Neural cell (in vitro differentiated cells): Measurements from ENCODE around the gene ITGB5. TPM values are rescaled to one million over a fixed set of nuclear protein-coding genes. Genes with fewer than 3 reads are reported as not detected.

Source experiments
- H2AFZ ChIP-seq: fragments of 200-600, 300-800 bp; sonication (generic), shearing (Covaris generic); 2 replicates; pipeline ENCODE4 v1.6.0; 2014; ENCODE audit warnings: low read depth, mild to moderate bottlenecking, antibody characterized with exemption, low read length, moderate library complexity
- H3F3A ChIP-seq: fragments of 200-600 bp; shearing (Covaris generic); 2 replicates; pipeline ENCODE4 v1.6.1; 2016; ENCODE audit warnings: mild to moderate bottlenecking, moderate library complexity, mixed read lengths, antibody characterized with exemption, low read length; ENCODE audit not compliant: insufficient read depth, poor library complexity, severe bottlenecking
- H3K27ac ChIP-seq: fragments of 200-600, 300-800 bp; sonication (generic), shearing (Covaris generic); 2 replicates; pipeline ENCODE4 v1.5.1; 2014; ENCODE audit warnings: mild to moderate bottlenecking, low read length, moderate library complexity
- H3K27me3 ChIP-seq: fragments of 300-800, 200-600 bp; sonication (generic), shearing (Covaris generic); 2 replicates; pipeline ENCODE4 v1.6.0; 2014; ENCODE audit warnings: mild to moderate bottlenecking, low read depth, low read length, moderate library complexity; ENCODE audit not compliant: insufficient read depth
- H3K36me3 ChIP-seq: fragments of 300-800, 200-600 bp; sonication (generic), shearing (Covaris generic); 2 replicates; pipeline ENCODE4 v1.5.1; 2014; ENCODE audit warnings: mild to moderate bottlenecking, antibody characterized with exemption, low read length, moderate library complexity; ENCODE audit not compliant: insufficient read depth
- H3K4me2 ChIP-seq: fragments of 300-800, 200-600 bp; sonication (generic), shearing (Covaris generic); 2 replicates; pipeline ENCODE4 v1.6.0; 2014; ENCODE audit warnings: mild to moderate bottlenecking, low read length
- H3K4me3 ChIP-seq: fragments of 300-800, 200-600 bp; sonication (generic), shearing (Covaris generic); 2 replicates; pipeline ENCODE4 v1.5.1; 2014; ENCODE audit warnings: mild to moderate bottlenecking, low read length, moderate library complexity
- H3K79me2 ChIP-seq: fragments of 200-600 bp; shearing (Covaris generic); replicated peaks from 2 replicates; pipeline ENCODE4 v1.6.0; 2014; ENCODE audit warnings: mild to moderate bottlenecking, low read length, moderate library complexity; ENCODE audit not compliant: insufficient read depth
- H3K9ac ChIP-seq: fragments of 300-800, 200-600 bp; sonication (generic), shearing (Covaris generic); 2 replicates; pipeline ENCODE4 v1.6.1; 2016; ENCODE audit warnings: mild to moderate bottlenecking, low read length, mixed read lengths
- H3K9me2 ChIP-seq: fragments of 200-600 bp; shearing (Covaris generic); 2 replicates; pipeline ENCODE4 v1.6.1; 2016; ENCODE audit warnings: mild to moderate bottlenecking, low read length, mixed read lengths; ENCODE audit not compliant: insufficient read depth
- H3K9me3 ChIP-seq: fragments of 200-600, 300-800 bp; sonication (generic), shearing (Covaris generic); 2 replicates; pipeline ENCODE4 v1.6.1; 2016; ENCODE audit warnings: mild to moderate bottlenecking, mixed run types, low read length, moderate library complexity, mixed read lengths
- H4K20me1 ChIP-seq: fragments of 200-600 bp; shearing (Covaris generic); 2 replicates; pipeline ENCODE4 v1.6.1; 2016; ENCODE audit warnings: mild to moderate bottlenecking, mixed run types; ENCODE audit not compliant: insufficient read depth
- EP300 ChIP-seq: fragments of 450-650 bp; conservative IDR thresholded peaks from 2 replicates; pipeline ENCODE4 v1.6.1; 2014; ENCODE audit warnings: antibody characterized with exemption, mild to moderate bottlenecking, moderate library complexity; ENCODE audit not compliant: poor library complexity, severe bottlenecking
- EZH2 ChIP-seq: fragments of 200-600, 300-800 bp; shearing (Covaris generic), sonication (generic); IDR thresholded peaks from 2 replicates; pipeline ENCODE4 v1.6.1; 2014; ENCODE audit warnings: antibody characterized with exemption, low read length, borderline replicate concordance, mild to moderate bottlenecking; ENCODE audit not compliant: insufficient read depth, poor library complexity, severe bottlenecking
- MXI1 ChIP-seq: fragments of 450-650 bp; conservative IDR thresholded peaks from 2 replicates; pipeline ENCODE4 v1.6.1; 2014; ENCODE audit warnings: antibody characterized with exemption, mild to moderate bottlenecking; ENCODE audit not compliant: poor library complexity, severe bottlenecking
- POLR2AphosphoS5 ChIP-seq: IDR thresholded peaks from 2 replicates; pipeline ENCODE4 v1.6.1; 2012
- RAD21 ChIP-seq: fragments of 450-650 bp; conservative IDR thresholded peaks from 2 replicates; pipeline ENCODE4 v1.6.1; 2014; ENCODE audit warnings: antibody characterized with exemption, mild to moderate bottlenecking, moderate library complexity
- SMC3 ChIP-seq: fragments of 450-650 bp; conservative IDR thresholded peaks from 2 replicates; pipeline ENCODE4 v1.6.1; 2014; ENCODE audit warnings: antibody characterized with exemption, mild to moderate bottlenecking, moderate library complexity; ENCODE audit not compliant: poor library complexity
- TAF1 ChIP-seq: IDR thresholded peaks from 2 replicates; pipeline ENCODE4 v1.6.1; 2012; ENCODE audit warnings: low read depth
- polyA plus RNA-seq: library from polyadenylated mRNA; depleted of rRNA; stranded (reverse); fragments of >200 nt; gene quantifications from 2 replicates; pipeline ENCODE4 v1.2.3, GENCODE V29; 2014
- TF ChIP-seq, protein P1 (sequence below): fragments of 450-650 bp; IDR thresholded peaks from 2 replicates; pipeline ENCODE4 v1.5.1; 2014; ENCODE audit warnings: antibody characterized with exemption, mild to moderate bottlenecking, moderate library complexity; ENCODE audit not compliant: poor library complexity, severe bottlenecking
- TF ChIP-seq, protein P2 (sequence below): IDR thresholded peaks from 2 replicates; pipeline ENCODE4 v1.6.1; 2012; ENCODE audit warnings: borderline replicate concordance

ITGB5 gene
- polyA plus RNA-seq, 1 donor from 2014 or later, result 1.2 TPM

DNA sequence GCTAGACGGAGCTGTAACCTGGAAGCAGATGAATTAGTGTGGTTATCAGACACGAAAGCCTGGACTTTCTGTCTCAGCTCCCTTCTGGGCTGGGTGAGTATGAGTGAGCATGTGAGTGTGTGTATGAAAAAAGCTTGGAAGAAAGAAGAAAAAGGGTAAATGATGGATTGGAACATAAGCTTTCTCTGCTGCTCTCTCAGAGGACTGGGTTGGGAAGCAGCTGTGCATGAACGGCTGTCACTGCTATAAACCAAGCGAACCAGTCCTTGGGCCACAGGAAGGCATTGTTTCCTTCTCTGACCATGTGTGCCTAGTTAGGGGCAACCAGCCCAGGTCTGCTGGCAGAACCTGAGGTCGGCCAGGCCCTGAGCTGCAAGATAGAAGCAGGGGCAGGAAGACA lies 119.9 kb downstream of the ITGB5 start:
- no peaks in the 10 kb centered on the region for H3K36me3 ChIP-seq
- H3F3A ChIP-seq, result no peaks in the 10 kb centered on the region
- H3K4me2 ChIP-seq, result no peak overlapping the region
- H3K4me3 ChIP-seq, result no peak overlapping the region
- H4K20me1 ChIP-seq, result no peaks in the 10 kb centered on the region
- H2AFZ ChIP-seq, result no peak overlapping the region
- H3K9ac ChIP-seq, result no peak overlapping the region
- H3K79me2 ChIP-seq, result no peaks in the 10 kb centered on the region
- H3K27ac ChIP-seq, result no peak overlapping the region
- H3K9me2 ChIP-seq, result no peaks in the 10 kb centered on the region
- H3K9me3 ChIP-seq, result no peaks in the 10 kb centered on the region
- H3K27me3 ChIP-seq, result no peaks in the 10 kb centered on the region
- TF ChIP-seq EP300, result no peak
- no peak for TF ChIP-seq EZH2
- TF ChIP-seq POLR2AphosphoS5, result no peak
- no peak for TF ChIP-seq TAF1
- TF ChIP-seq, protein P1, sequence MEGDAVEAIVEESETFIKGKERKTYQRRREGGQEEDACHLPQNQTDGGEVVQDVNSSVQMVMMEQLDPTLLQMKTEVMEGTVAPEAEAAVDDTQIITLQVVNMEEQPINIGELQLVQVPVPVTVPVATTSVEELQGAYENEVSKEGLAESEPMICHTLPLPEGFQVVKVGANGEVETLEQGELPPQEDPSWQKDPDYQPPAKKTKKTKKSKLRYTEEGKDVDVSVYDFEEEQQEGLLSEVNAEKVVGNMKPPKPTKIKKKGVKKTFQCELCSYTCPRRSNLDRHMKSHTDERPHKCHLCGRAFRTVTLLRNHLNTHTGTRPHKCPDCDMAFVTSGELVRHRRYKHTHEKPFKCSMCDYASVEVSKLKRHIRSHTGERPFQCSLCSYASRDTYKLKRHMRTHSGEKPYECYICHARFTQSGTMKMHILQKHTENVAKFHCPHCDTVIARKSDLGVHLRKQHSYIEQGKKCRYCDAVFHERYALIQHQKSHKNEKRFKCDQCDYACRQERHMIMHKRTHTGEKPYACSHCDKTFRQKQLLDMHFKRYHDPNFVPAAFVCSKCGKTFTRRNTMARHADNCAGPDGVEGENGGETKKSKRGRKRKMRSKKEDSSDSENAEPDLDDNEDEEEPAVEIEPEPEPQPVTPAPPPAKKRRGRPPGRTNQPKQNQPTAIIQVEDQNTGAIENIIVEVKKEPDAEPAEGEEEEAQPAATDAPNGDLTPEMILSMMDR, result no peak
- TF ChIP-seq RAD21, result no peak
- TF ChIP-seq, protein P2, sequence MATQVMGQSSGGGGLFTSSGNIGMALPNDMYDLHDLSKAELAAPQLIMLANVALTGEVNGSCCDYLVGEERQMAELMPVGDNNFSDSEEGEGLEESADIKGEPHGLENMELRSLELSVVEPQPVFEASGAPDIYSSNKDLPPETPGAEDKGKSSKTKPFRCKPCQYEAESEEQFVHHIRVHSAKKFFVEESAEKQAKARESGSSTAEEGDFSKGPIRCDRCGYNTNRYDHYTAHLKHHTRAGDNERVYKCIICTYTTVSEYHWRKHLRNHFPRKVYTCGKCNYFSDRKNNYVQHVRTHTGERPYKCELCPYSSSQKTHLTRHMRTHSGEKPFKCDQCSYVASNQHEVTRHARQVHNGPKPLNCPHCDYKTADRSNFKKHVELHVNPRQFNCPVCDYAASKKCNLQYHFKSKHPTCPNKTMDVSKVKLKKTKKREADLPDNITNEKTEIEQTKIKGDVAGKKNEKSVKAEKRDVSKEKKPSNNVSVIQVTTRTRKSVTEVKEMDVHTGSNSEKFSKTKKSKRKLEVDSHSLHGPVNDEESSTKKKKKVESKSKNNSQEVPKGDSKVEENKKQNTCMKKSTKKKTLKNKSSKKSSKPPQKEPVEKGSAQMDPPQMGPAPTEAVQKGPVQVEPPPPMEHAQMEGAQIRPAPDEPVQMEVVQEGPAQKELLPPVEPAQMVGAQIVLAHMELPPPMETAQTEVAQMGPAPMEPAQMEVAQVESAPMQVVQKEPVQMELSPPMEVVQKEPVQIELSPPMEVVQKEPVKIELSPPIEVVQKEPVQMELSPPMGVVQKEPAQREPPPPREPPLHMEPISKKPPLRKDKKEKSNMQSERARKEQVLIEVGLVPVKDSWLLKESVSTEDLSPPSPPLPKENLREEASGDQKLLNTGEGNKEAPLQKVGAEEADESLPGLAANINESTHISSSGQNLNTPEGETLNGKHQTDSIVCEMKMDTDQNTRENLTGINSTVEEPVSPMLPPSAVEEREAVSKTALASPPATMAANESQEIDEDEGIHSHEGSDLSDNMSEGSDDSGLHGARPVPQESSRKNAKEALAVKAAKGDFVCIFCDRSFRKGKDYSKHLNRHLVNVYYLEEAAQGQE, result no peak
- TF ChIP-seq MXI1, result no peak
- no peak for TF ChIP-seq SMC3

DNA sequence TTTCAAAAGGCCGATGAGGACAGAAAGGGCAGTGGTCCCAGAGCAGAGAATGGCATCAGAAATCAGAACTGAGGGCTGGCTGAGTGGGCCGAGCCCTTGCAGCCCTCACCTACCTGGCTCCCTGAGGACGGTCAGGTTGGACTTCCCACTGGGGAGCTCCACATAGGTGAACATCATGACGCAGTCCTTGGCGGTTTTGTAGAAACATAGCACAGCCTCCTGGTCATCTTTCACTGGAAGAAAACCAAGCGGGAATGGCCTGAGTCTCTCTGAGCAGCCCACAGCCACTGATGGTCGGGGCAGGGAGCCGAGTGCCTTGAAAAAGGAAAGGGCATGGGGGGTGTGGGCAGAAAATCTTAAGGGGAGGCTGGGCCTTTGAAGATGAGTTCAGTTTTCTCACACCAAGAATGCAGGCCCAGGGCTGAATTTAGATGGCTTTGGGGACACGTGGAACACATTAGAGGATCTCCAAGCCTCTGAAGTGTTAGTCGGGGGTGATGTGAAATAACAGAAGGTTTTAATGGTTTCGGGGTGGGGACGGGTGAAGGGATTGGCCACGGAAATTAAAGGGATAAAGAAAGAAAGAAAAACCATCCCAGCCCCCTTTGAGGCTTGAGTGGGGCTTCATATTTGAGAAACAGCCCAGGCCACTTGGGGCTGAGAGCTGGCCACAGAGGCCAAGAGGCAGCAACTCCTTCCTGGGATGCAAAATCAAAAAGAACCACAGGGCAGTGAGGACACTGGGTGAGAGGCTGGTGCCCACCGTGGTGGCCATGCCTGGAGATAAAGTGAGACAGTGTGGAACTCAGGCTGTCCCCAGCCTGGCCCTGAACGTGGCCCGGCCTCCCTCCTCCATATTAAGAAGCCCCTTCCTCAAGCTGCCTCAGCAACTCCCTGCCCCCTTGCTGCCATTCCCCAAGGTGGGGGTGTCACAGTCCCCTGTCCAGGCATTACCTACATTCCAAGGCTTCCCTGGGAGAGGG lies 120.8 kb downstream of the ITGB5 start:
- no peaks in the 10 kb centered on the region for H3F3A ChIP-seq
- no peaks in the 10 kb centered on the region for H3K9me2 ChIP-seq
- H4K20me1 ChIP-seq, result no peaks in the 10 kb centered on the region
- H3K4me3 ChIP-seq, result no peak overlapping the region
- H3K4me2 ChIP-seq, result no peak overlapping the region
- H3K9me3 ChIP-seq, result no peaks in the 10 kb centered on the region
- no peaks in the 10 kb centered on the region for H3K79me2 ChIP-seq
- no peak overlapping the region for H3K9ac ChIP-seq
- TF ChIP-seq, protein P2, result no peak
- TF ChIP-seq TAF1 (no peak), SMC3 (no peak), MXI1 (no peak), POLR2AphosphoS5 (no peak), EP300 (no peak), RAD21 (no peak), EZH2 (no peak)
- TF ChIP-seq, protein P1, result no peak
- no peaks in the 10 kb centered on the region for H3K36me3 ChIP-seq
- no peak overlapping the region for H3K27ac ChIP-seq
- no peaks in the 10 kb centered on the region for H3K27me3 ChIP-seq
- H2AFZ ChIP-seq, result no peak overlapping the region
